Thyroid gland (tissue), 4 donors: ENCODE results near the gene C1orf210. TPM values are rescaled to one million over a fixed set of nuclear protein-coding genes. Genes with fewer than 3 reads are reported as not detected.
A peak's percentile ranks its signal among the peaks of the same experiment; 100 is the strongest.

ENCODE experiments used
- DNase-seq, 2 donors: peaks; one replicate each; pipeline ENCODE4 v3.0.0-alpha.2; 2019
- H3K27ac ChIP-seq, 3 donors: fragments of 200-600 bp; sonication (generic); 1 replicate in 2 of 3; 2 replicates in 1 of 3; pipeline ENCODE4 v1.5.1; 2016 to 2019; ENCODE audit warnings: mild to moderate bottlenecking in 1 of 3, moderate library complexity in 1 of 3
- H3K27me3 ChIP-seq: fragments of 200-600 bp; sonication (generic); one replicate; pipeline ENCODE4 v1.5.1; 2019
- H3K36me3 ChIP-seq, 2 donors: fragments of 200-600 bp; sonication (generic); one replicate each; pipeline ENCODE4 v1.5.1; 2016 to 2019
- H3K4me1 ChIP-seq, 2 donors: fragments of 200-600 bp; sonication (generic); one replicate each; pipeline ENCODE4 v1.5.1; 2017 to 2019
- H3K4me3 ChIP-seq, 3 donors: fragments of 200-600 bp; sonication (generic); replicated peaks in 1 of 3; 1 replicate in 2 of 3; 2 replicates in 1 of 3; pipeline ENCODE4 v1.5.1; 2016; ENCODE audit warnings: mild to moderate bottlenecking in 1 of 3
- H3K9me3 ChIP-seq: fragments of 200-600 bp; sonication (generic); one replicate; pipeline ENCODE4 v1.5.1; 2017
- CTCF ChIP-seq, 6 experiments: fragments of 200-600 bp in 3 of 6; fragments of 450-650 bp in 3 of 6; sonication (generic) in 3 of 6; IDR thresholded peaks; one replicate each; pipeline ENCODE4 v1.5.1; 2016 to 2019; ENCODE audit warnings: antibody characterized with exemption in 6 of 6, mild to moderate bottlenecking in 2 of 6, inconsistent platforms in 1 of 6, moderate library complexity in 1 of 6
- POLR2A ChIP-seq, 2 donors: fragments of 450-650 bp; IDR thresholded peaks; one replicate each; pipeline ENCODE4 v1.6.1; 2017; ENCODE audit warnings: antibody characterized with exemption in 2 of 2, mild to moderate bottlenecking in 2 of 2, moderate library complexity in 1 of 2
- WGBS, 2 donors: methylation state at CpG; one replicate each; pipeline ENCODE4 v1.1.5; 2017; 5-methylcytosine and 5-hydroxymethylcytosine counted together
- intact Hi-C: fragments of 100-400 bp; cut with DNase I; formaldehyde crosslinking; loops from one replicate; pipeline ENCODE4 v1.15.1; 2023
- total RNA-seq, 4 donors: library from RNA; depleted of rRNA; stranded (reverse); fragments of >200 nt; gene quantifications; one replicate each; pipeline ENCODE4 v1.2.3, GENCODE V29; 2016

Gene C1orf210
- total RNA-seq, 4 donors from 2014 or later = 22.7 to 49.7 (median 36.3) TPM

- DNase-seq = peak; percentile 70 to 74
- no peak for TF ChIP-seq CTCF (IDR thresholded peaks at IDR 0.05)
- TF ChIP-seq POLR2A (IDR thresholded peaks at IDR 0.05) = peak in 1 of 2 donors; percentile 85
- Histone ChIP-seq H3K36me3 (no peaks in the 10 kb centered on the region), H3K27ac (peak overlapping the region; percentile 80 to 100 (median 97)), H3K4me3 (no peak overlapping the region), H3K9me3 (no peaks in the 10 kb centered on the region), H3K4me1 (peaks cover 92 to 96% of the 10 kb centered on the region in 2 donors), H3K27me3 (no peaks in the 10 kb centered on the region)
- intact Hi-C loops = no loop called here
- 20 to 22% methylated on average over 1 of the region's 1 CpG for WGBS, 2 donors
Measured at GRCh38 chr1:43302201-43302600, 16.8 kb upstream of the C1orf210 start.

- Histone ChIP-seq H3K27me3 (no peaks in the 10 kb centered on the region), H3K4me1 (peaks cover 91 to 96% of the 10 kb centered on the region in 2 donors), H3K36me3 (no peaks in the 10 kb centered on the region), H3K27ac (peak within 1 kb of the TSS; percentile 97 to 100 (median 97)), H3K9me3 (no peaks in the 10 kb centered on the region), H3K4me3 (peak within 1 kb of the TSS in 1 of 3 donors; percentile 19)
- WGBS, 2 donors = 80 to 89% methylated on average over 7 to 10 of the region's 10 CpGs
- intact Hi-C loops = no loop called here
- TF ChIP-seq CTCF (IDR thresholded peaks at IDR 0.05) (no peak), POLR2A (IDR thresholded peaks at IDR 0.05) (peak in 1 of 2 donors; percentile 21)
- no peak for DNase-seq
Measured at GRCh38 chr1:43300378-43301094, 15.2 kb upstream of the C1orf210 start, which contains the start of gene TIE1. TIE1 (plus strand) TSS chr1:43300982; CDS start chr1:43301072, 90 bp downstream.

- peak; percentile 56 to 70 for DNase-seq
- Histone ChIP-seq H3K4me1 (peaks cover 89 to 94% of the 10 kb centered on the region in 2 donors), H3K4me3 (no peak overlapping the region), H3K36me3 (no peaks in the 10 kb centered on the region), H3K9me3 (no peaks in the 10 kb centered on the region), H3K27me3 (no peaks in the 10 kb centered on the region), H3K27ac (peak overlapping the region; percentile 97 to 100 (median 97))
- intact Hi-C loops = no loop called here
- no peak for TF ChIP-seq CTCF (IDR thresholded peaks at IDR 0.05)
- peak in 1 of 2 donors; percentile 74 for TF ChIP-seq POLR2A (IDR thresholded peaks at IDR 0.05)
Measured at GRCh38 chr1:43299101-43299500, 13.7 kb upstream of the C1orf210 start.

- intact Hi-C loops = no loop called here
- no peak overlapping the region for H3K4me3 ChIP-seq
- H3K27ac ChIP-seq = peak overlapping the region; percentile 97 to 100 (median 97)
- H3K9me3 ChIP-seq = no peaks in the 10 kb centered on the region
- no peaks in the 10 kb centered on the region for H3K27me3 ChIP-seq
- TF ChIP-seq POLR2A (IDR thresholded peaks at IDR 0.05) (no peak), CTCF (IDR thresholded peaks at IDR 0.05) (no peak)
- no peak for DNase-seq
- peaks cover 89 to 94% of the 10 kb centered on the region in 2 donors for H3K4me1 ChIP-seq
- no peaks in the 10 kb centered on the region for H3K36me3 ChIP-seq
- 95 to 96% methylated on average over 1 of the region's 1 CpG for WGBS, 2 donors
Measured at GRCh38 chr1:43298055-43298454, 12.7 kb upstream of the C1orf210 start.

- no peaks in the 10 kb centered on the region for H3K27me3 ChIP-seq
- TF ChIP-seq CTCF (IDR thresholded peaks at IDR 0.05) (no peak), POLR2A (IDR thresholded peaks at IDR 0.05) (no peak)
- intact Hi-C loops = no loop called here
- no peak for DNase-seq
- peak overlapping the region; percentile 96 to 100 (median 97) for H3K27ac ChIP-seq
- no peak overlapping the region for H3K4me3 ChIP-seq
- 17 to 24% methylated on average over 1 of the region's 1 CpG for WGBS, 2 donors
- H3K9me3 ChIP-seq = no peaks in the 10 kb centered on the region
- peaks cover 80 to 90% of the 10 kb centered on the region in 2 donors for H3K4me1 ChIP-seq
- H3K36me3 ChIP-seq = no peaks in the 10 kb centered on the region
Measured at GRCh38 chr1:43296207-43296606, 10.8 kb upstream of the C1orf210 start.
